ENCODE measurements around the gene INPP4A.

The INPP4A gene

DNA sequence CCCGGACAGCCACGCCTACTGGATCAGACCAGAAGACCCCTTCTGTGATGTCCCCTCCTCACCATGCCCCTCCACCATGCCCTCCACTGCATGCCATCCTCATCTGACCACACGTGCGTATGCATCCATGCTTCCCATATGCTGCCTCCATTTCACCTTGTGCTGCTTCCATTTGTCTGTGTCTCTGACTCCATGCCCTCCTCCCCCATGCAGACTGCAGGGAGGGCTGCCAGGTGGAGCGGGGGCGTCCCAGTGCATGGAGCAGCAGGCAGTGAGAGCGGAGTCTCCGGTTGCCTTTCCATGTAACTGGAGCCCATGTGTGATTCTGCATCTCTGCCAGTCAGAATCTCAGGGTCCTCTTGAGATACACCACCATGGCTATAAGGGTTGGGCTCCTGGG is 111.0 kb downstream of the INPP4A start:
- Histone ChIP-seq H3K4me3 (ENCODE audit: low read depth, low read length) (no peak overlapping the region), H3K9me3 (ENCODE audit: control insufficient read depth, insufficient read depth, low read depth, low read length) (no peaks in the 10 kb centered on the region), H3K4me1 (ENCODE audit: control insufficient read depth, insufficient read depth, low read length) (no peaks in the 10 kb centered on the region), H3K27ac (ENCODE audit: extremely low read depth, low read depth, low read length) (no peak overlapping the region), H3K36me3 (ENCODE audit: control insufficient read depth in 2 of 2, insufficient read depth in 1 of 2, low read length in 2 of 2) (peaks cover 5 to 91% of the 10 kb centered on the region in 2 experiments; a peak in 2 of 3 replicates)
- ChIA-PET POLR2A (no interaction called here), CTCF (no interaction called here)
- TF ChIP-seq ZNF701 (tag by site-specific recombination; IDR thresholded peaks at IDR 0.05) (no peak), ZNF501 (tag by site-specific recombination; IDR thresholded peaks at IDR 0.05) (no peak), ZNF366 (tag by site-specific recombination; conservative IDR thresholded peaks at IDR 0.05) (no peak), OSR2 (tag by site-specific recombination; IDR thresholded peaks at IDR 0.05) (no peak), KLF7 (tag by site-specific recombination; IDR thresholded peaks at IDR 0.05; ENCODE audit: borderline replicate concordance) (no peak), SP3 (tag by site-specific recombination; IDR thresholded peaks at IDR 0.05) (no peak), ZNF121 (tag by site-specific recombination; IDR thresholded peaks at IDR 0.05) (no peak)
- TF ChIP-seq, protein P1, sequence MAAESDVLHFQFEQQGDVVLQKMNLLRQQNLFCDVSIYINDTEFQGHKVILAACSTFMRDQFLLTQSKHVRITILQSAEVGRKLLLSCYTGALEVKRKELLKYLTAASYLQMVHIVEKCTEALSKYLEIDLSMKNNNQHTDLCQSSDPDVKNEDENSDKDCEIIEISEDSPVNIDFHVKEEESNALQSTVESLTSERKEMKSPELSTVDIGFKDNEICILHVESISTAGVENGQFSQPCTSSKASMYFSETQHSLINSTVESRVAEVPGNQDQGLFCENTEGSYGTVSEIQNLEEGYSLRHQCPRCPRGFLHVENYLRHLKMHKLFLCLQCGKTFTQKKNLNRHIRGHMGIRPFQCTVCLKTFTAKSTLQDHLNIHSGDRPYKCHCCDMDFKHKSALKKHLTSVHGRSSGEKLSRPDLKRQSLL (tag by site-specific recombination; IDR thresholded peaks at IDR 0.05) = no peak
- TF ChIP-seq, protein P2, sequence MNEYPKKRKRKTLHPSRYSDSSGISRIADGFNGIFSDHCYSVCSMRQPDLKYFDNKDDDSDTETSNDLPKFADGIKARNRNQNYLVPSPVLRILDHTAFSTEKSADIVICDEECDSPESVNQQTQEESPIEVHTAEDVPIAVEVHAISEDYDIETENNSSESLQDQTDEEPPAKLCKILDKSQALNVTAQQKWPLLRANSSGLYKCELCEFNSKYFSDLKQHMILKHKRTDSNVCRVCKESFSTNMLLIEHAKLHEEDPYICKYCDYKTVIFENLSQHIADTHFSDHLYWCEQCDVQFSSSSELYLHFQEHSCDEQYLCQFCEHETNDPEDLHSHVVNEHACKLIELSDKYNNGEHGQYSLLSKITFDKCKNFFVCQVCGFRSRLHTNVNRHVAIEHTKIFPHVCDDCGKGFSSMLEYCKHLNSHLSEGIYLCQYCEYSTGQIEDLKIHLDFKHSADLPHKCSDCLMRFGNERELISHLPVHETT (tag by site-specific recombination; IDR thresholded peaks at IDR 0.05) = no peak

DNA sequence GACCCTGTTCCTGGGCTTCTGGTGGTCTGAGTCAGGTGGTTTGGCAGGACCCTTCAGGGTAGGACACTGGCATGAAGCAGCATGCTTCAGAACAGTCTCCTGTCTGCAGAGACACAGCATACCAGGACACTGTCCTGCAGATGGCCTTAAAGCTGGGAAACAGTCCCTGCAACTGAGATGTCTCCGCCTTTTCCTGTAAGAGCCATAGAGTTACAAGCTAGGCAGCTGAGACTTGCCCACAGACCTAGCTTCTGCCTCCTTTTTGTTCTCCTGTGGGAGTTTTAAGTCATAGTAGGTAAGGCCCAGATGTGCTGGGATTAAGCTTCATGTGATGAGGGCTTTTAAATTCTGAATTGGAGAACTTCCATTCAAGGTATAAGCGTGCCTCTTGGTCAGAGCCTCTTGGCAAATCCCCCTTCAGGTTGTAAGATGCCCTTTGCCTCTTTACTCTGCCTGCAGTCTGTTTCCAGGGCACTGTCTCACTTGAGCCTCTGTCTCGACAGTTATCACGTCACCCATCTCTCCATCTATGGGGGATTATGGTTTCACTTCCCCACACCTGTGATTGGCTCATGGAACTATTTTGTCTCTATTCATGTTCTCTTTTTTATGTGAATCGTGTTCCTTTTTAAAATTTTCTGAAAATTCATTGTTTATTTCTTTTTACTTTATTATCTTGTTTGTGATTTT is 111.8 kb downstream of the INPP4A start:
- peaks cover 5 to 92% of the 10 kb centered on the region in 2 experiments; a peak in 2 of 3 replicates for H3K36me3 ChIP-seq (ENCODE audit: control insufficient read depth in 2 of 2, insufficient read depth in 1 of 2, low read length in 2 of 2)
- ChIA-PET CTCF (interaction anchor here (5.0 kb wide), 1 partner anchor 12 kb away, joined by 22 read pairs; no protein-coding TSS in a partner anchor), POLR2A (no interaction called here)
- H3K27ac ChIP-seq (ENCODE audit: extremely low read depth, low read depth, low read length) = no peak overlapping the region
- H3K4me3 ChIP-seq (ENCODE audit: low read depth, low read length) = no peak overlapping the region
- H3K4me1 ChIP-seq (ENCODE audit: control insufficient read depth, insufficient read depth, low read length) = no peaks in the 10 kb centered on the region
- H3K9me3 ChIP-seq (ENCODE audit: control insufficient read depth, insufficient read depth, low read depth, low read length) = no peaks in the 10 kb centered on the region
- TF ChIP-seq ZNF394 (tag by site-specific recombination; IDR thresholded peaks at IDR 0.05; ENCODE audit: borderline replicate concordance) = no peak
- no peak for TF ChIP-seq OVOL3 (tag by site-specific recombination; IDR thresholded peaks at IDR 0.05)
- no peak for TF ChIP-seq ZNF211 (tag by site-specific recombination; IDR thresholded peaks at IDR 0.05; ENCODE audit: low read depth)
- no peak for TF ChIP-seq ZNF266 (tag by site-specific recombination; IDR thresholded peaks at IDR 0.05; ENCODE audit: low read depth)
- no peak for TF ChIP-seq ZNF426 (tag by site-specific recombination; IDR thresholded peaks at IDR 0.05)
- no peak for TF ChIP-seq SALL2 (tag by site-specific recombination; IDR thresholded peaks at IDR 0.05; ENCODE audit: borderline replicate concordance)
- no peak for TF ChIP-seq ZNF248 (tag by site-specific recombination; IDR thresholded peaks at IDR 0.05)

DNA sequence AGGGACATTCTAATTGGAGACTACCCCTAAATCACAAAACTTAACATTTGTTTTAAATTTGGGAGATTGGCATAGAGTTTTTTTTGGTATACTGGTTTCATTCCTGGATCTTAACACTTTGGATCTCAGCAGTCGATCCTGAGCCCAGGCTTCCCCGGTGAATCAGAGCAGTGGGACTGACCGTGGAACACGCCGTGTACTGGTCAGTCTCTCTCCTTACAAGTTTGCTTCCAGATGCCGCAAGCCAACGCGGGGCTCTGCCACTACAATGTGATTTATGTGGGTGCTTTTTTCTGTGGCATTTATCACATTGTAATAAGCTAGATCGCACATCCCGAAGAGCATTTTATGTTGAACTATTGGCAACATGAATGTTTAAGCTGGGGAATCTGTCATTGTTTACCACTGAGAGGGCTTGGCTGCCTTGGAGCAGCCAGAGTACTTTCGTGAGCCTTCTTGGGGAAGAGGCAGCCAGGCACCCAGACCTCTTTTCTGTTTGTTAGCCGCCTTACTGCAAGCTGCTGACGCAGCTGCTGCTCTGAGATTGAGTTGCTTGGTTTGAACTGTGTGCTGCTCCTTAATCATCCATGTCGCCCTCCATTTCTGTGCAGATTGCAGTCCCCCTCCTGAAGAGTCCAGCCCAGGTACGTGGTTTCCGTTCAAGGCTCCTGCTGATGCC is 114.3 kb downstream of the INPP4A start:
- POLR2A ChIA-PET = no interaction called here
- TF ChIP-seq, protein P3, sequence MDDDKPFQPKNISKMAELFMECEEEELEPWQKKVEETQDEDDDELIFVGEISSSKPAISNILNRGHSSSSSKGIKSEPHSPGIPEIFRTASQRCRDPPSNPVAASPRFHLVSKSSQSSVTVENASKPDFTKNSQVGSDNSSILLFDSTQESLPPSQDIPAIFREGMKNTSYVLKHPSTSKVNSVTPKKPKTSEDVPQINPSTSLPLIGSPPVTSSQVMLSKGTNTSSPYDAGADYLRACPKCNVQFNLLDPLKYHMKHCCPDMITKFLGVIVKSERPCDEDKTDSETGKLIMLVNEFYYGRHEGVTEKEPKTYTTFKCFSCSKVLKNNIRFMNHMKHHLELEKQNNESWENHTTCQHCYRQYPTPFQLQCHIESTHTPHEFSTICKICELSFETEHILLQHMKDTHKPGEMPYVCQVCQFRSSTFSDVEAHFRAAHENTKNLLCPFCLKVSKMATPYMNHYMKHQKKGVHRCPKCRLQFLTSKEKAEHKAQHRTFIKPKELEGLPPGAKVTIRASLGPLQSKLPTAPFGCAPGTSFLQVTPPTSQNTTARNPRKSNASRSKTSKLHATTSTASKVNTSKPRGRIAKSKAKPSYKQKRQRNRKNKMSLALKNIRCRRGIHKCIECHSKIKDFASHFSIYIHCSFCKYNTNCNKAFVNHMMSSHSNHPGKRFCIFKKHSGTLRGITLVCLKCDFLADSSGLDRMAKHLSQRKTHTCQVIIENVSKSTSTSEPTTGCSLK (tag by site-specific recombination; IDR thresholded peaks at IDR 0.05) = no peak
- TF ChIP-seq ZNF132 (tag by site-specific recombination; IDR thresholded peaks at IDR 0.05; ENCODE audit: borderline replicate concordance) (no peak), MEIS1 (CRISPR knock-in tag; IDR thresholded peaks at IDR 0.05; ENCODE audit: borderline replicate concordance) (no peak), ZNF140 (tag by site-specific recombination; IDR thresholded peaks at IDR 0.05) (no peak), ZNF112 (tag by site-specific recombination; IDR thresholded peaks at IDR 0.05) (no peak), ZNF433 (tag by site-specific recombination; IDR thresholded peaks at IDR 0.05; ENCODE audit: low read depth) (no peak)
- TF ChIP-seq, protein P4, sequence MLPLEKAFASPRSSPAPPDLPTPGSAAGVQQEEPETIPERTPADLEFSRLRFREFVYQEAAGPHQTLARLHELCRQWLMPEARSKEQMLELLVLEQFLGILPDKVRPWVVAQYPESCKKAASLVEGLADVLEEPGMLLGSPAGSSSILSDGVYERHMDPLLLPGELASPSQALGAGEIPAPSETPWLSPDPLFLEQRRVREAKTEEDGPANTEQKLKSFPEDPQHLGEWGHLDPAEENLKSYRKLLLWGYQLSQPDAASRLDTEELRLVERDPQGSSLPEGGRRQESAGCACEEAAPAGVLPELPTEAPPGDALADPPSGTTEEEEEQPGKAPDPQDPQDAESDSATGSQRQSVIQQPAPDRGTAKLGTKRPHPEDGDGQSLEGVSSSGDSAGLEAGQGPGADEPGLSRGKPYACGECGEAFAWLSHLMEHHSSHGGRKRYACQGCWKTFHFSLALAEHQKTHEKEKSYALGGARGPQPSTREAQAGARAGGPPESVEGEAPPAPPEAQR (tag by site-specific recombination; IDR thresholded peaks at IDR 0.05) = no peak

More for the DNA sequence above, 114.3 kb downstream of the INPP4A start:
- Histone ChIP-seq H3K36me3 (ENCODE audit: control insufficient read depth in 2 of 2, insufficient read depth in 1 of 2, low read length in 2 of 2) (peaks cover 0 to 86% of the 10 kb centered on the region in 2 experiments; a peak in 1 of 3 replicates), H3K4me3 (ENCODE audit: low read depth, low read length) (no peak overlapping the region), H3K9me3 (ENCODE audit: control insufficient read depth, insufficient read depth, low read depth, low read length) (no peaks in the 10 kb centered on the region), H3K27ac (ENCODE audit: extremely low read depth, low read depth, low read length) (no peak overlapping the region), H3K4me1 (ENCODE audit: control insufficient read depth, insufficient read depth, low read length) (no peaks in the 10 kb centered on the region)
- CTCF ChIA-PET = interaction anchor here (1.7 to 5.0 kb wide), 2 partner anchors 10 to 146 kb away, joined by 5 to 22 read pairs; no protein-coding TSS in a partner anchor

Data from HEK293 (cell line).